GM21576 (cell line): ENCODE measurements around the gene PSENEN.
"Not testable (repeated sequence)": the region's sequence is repeated elsewhere in the genome, so short reads cannot be mapped to it uniquely, and the experiment has no call there.

Experiments used
- ATAC-seq: cut with Tn5 transposase; IDR thresholded peaks from one replicate; pipeline ENCODE4 v1.9.1; 2021; ENCODE audit warnings: mild to moderate bottlenecking, moderate library complexity; ENCODE audit not compliant: unreplicated experiment

The PSENEN gene

GRCh38 chr19:35787227-35787799 is 41.9 kb downstream of the PSENEN start:
- no peak for ATAC-seq

GRCh38 chr19:35788205-35788960 is 42.9 kb downstream of the PSENEN start:
- ATAC-seq = no peak

DNA sequence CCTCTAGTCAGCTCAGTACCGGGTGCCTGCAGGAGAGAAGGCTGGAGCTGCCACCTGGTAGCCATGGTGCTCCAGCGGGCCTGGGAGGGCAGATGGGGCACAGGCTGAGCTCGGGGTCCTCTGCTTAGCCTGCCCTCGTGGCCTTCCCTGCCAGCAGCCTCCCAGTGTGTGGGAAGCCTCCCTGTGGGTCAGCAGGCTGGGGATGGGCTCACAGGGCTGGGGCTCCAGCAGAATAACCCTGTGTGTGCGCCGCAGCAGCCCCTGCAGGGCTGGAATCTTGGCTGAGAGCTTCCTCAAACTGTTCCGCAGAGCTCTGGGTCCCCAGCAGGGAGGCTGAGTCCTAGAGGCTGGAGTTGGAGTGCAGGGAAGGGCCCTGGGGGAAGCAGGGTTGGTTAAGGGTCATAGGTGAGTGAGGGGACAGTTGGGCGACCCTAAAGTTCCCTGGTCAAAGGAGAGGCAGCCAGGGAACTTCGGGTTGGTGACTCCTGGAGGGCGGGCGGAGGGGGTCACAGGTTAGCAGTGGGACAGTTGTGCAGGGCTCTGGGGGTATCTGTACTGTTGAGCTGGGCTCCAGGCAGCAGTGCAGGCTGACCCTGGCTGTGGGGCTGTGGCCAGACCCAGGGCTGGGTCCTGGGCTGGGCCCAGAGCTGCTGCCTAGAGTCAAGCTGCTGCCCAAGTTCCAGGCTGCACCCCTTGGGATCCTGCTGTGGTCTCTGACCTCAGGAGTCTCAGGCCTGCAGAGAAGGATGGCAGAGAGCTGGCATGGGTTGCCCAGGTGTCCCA is 43.9 kb downstream of the PSENEN start:
- ATAC-seq = no peak

DNA sequence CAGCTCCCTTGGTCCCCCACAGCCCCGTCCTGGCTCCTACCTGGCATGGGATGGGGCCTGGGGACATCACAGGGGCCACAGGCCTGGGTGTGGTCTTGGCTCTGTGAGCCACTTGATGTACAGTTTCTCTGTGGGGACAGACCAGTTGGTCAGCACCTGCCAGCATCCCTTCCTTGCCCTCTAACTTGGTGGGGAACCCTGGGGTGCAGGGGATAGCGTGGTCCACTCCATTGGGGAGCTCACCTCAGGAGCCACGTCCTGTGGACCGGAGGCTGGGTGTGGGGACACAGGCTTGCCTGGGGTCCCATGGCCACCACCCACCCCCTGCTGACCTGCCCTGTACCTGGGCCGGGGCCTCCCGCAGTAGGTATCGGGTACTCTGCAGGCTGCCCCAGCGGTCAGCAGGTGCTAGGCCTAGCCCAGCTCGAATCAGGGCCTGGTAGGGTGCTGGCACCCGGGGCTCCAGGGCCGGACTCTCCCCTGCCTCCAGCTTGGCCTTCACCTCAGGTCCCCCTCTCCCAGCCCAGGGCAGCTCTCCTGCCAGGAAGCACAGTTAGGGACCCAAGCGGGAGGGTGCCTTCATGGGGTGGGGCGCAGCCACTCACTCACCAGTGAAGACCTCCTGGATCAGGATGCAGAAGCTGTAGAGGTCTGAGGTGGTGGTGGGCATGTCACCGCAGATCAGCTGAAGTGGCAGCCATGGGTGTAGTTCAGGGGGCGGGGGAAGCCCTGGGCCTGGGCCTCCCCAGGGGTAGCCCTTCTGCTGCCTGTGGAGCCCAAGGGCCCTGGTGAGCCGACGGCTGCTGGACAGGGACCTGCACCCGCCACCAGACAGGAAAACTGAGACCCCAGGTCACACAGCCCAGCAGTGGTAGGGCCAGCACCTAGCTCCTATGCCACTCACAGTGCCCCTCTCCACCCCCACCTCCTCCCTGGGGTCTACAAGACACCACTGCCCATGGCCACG is 44.8 kb downstream of the PSENEN start:
- no peak for ATAC-seq

- no peak for ATAC-seq
Observed at GRCh38 chr19:35790981-35791813, 45.7 kb downstream of the PSENEN start.

GRCh38 chr19:35791814-35792279 is 46.4 kb downstream of the PSENEN start:
- ATAC-seq = no peak

- ATAC-seq = no peak
Observed at GRCh38 chr19:35792312-35792711, 46.9 kb downstream of the PSENEN start.

- no peak for ATAC-seq
Observed at GRCh38 chr19:35792888-35793287, 47.4 kb downstream of the PSENEN start.

DNA sequence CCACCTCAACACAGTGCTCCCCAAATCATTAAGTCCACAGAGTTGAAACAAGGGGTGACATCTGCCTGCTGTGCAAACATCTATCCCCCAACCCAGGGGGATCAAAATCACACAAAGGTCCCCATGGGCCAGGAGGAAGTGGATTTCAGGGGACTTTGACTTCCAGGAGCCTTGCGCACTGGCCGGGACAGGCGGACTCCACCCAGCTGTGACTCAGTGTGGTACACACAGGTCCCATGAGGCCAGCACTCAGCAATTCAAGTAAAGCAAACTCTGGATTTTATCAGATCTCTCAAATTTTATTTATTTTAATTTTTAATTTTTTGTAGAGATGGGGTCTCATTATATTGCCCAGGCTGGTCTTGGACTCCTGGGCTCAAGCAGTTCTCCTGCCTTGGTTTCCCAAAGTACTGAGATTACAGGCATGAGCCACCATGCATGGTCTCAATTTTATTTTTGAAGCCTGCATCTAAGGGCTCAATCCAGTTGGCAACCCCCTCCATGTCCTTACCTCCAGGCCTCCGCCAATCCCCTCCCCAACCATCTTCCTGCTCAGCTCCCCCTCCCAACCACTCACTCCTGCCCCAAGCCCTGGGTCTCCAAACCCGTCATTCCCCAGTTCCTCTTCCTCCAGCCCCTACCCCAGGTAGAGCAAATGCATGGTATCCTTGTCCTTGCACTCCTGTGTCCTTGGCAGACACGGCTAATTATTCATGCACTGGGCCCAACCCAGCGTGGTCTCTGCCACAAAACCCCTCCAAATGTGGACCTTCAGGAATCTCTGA is 48.1 kb downstream of the PSENEN start:
- no peak for ATAC-seq

DNA sequence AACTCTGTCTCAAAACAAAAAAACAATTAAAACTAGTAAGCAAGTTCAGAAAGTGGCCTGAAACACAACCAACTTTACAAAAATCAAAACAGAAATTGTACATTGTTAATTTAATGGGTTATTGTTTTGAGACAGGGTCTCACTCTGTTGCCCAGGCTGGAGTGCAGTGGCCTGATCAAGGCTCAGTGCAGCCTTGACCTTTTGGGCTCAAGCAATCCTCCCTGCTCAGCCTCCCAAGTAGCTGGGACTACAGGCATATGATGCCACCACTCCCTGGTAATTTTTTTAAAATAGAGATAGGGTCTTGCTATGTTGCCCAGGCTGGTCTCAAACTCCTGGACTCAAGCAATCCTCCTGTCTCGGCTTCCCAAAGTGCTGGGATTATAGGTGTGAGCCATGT is 50.1 kb downstream of the PSENEN start:
- ATAC-seq = not testable (repeated sequence)
